ENCODE results near the gene ZNF408. TPM values are rescaled to one million over a fixed set of nuclear protein-coding genes. Genes with fewer than 3 reads are reported as not detected.

The ZNF408 gene
- total and polyA plus RNA-seq, 2 experiments from 2014 or later: 6.1 to 17.2 TPM

DNA sequence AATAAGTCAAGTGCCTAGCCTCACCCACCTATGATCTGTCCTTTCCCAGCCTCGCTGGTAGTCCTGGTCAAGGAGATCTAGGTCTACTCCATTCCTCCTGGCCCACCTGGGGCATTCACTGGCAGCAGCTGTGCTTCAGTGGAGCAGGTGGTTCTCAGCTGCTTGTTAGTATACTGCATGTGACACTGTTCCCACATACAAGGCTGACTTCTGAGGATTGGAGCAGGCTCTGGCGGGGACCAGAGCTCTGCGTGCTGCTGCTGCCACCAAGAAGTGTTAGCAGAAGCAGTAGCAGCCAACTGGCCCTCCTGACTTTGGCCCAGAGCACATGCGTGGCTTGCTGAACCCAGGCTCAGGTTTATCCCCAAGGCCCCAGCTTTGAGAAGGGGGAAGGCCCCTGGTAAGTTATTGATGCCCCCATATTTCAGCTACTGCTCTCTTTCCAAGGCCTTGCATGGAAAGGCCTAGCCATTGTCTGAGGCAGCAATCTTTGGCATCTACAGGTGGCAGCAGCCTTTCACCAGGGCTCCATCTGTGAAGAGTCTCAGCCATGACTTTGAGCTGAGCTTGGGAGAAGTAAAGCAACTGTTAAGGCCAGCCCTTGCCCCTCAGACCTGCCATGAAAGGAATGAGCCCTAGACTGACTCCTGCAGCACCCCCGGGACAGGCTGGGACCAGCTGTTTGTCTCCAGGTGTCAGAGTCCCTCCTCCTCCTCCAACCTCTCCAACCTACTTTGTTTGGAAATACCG is 26.9 kb upstream of the ZNF408 start (continued):
- TF ChIP-seq, protein P1, sequence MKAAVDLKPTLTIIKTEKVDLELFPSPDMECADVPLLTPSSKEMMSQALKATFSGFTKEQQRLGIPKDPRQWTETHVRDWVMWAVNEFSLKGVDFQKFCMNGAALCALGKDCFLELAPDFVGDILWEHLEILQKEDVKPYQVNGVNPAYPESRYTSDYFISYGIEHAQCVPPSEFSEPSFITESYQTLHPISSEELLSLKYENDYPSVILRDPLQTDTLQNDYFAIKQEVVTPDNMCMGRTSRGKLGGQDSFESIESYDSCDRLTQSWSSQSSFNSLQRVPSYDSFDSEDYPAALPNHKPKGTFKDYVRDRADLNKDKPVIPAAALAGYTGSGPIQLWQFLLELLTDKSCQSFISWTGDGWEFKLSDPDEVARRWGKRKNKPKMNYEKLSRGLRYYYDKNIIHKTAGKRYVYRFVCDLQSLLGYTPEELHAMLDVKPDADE (IDR thresholded peaks at IDR 0.05): no peak
- TF ChIP-seq, protein P2, sequence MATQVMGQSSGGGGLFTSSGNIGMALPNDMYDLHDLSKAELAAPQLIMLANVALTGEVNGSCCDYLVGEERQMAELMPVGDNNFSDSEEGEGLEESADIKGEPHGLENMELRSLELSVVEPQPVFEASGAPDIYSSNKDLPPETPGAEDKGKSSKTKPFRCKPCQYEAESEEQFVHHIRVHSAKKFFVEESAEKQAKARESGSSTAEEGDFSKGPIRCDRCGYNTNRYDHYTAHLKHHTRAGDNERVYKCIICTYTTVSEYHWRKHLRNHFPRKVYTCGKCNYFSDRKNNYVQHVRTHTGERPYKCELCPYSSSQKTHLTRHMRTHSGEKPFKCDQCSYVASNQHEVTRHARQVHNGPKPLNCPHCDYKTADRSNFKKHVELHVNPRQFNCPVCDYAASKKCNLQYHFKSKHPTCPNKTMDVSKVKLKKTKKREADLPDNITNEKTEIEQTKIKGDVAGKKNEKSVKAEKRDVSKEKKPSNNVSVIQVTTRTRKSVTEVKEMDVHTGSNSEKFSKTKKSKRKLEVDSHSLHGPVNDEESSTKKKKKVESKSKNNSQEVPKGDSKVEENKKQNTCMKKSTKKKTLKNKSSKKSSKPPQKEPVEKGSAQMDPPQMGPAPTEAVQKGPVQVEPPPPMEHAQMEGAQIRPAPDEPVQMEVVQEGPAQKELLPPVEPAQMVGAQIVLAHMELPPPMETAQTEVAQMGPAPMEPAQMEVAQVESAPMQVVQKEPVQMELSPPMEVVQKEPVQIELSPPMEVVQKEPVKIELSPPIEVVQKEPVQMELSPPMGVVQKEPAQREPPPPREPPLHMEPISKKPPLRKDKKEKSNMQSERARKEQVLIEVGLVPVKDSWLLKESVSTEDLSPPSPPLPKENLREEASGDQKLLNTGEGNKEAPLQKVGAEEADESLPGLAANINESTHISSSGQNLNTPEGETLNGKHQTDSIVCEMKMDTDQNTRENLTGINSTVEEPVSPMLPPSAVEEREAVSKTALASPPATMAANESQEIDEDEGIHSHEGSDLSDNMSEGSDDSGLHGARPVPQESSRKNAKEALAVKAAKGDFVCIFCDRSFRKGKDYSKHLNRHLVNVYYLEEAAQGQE (IDR thresholded peaks at IDR 0.05; ENCODE audit: unreplicated experiment): no peak
- no peak for TF ChIP-seq STAT1 (IDR thresholded peaks at IDR 0.05; ENCODE audit: unreplicated experiment)

DNA sequence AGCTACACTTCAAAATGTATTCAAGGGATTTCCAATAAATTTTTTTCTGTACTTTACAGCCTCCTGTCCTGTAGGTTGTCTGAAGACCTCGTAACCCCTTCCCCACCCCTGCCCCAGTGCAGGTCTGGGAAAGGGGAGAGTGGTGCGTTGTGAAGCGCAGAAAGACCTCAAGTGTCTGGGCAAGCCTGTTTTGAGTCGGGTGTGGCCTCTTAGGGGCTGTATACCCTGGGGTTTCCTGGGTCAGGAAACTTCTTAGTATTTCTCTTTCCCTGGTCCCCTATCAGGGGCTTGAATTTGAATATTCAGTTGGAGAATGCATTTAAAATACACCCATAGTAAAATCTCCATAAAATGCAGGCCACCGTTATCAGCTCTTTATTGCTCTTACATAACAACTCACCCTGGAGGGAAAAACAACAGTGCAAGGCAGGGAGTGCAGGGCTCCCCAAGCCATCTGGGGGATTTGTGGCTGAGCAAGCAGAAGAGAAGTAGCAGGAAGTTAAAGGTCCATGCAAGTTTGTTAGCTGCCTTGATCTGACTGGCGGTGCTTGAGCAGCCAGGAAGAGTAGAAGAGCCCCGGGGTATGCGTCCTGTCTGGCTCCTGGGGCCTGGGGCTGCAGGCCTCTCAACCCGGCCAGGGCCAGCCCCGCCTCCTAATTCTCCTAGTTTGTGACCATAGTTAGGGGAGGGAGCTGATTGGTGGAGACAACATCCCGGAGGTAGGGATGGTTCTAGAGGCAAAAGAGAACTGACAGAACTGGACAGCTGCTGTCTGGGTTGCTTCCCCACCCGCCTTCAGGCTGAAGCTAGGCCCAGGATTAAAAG is 26.2 kb upstream of the ZNF408 start:
- Histone ChIP-seq H3K4me1 (ENCODE audit: insufficient read depth) (peaks cover 19% of the 10 kb centered on the region), H3K27ac (ENCODE audit: low read depth) (peak overlapping the region; percentile 86), H3K4me3 (no peak overlapping the region), H3K27me3 (ENCODE audit: insufficient read depth) (no peaks in the 10 kb centered on the region), H2AFZ (no peak overlapping the region), H3K9me2 (ENCODE audit: insufficient read depth) (no peaks in the 10 kb centered on the region), H4K20me1 (replicated peaks; ENCODE audit: insufficient read depth) (no peaks in the 10 kb centered on the region), H3K79me2 (replicated peaks; ENCODE audit: insufficient read depth) (no peaks in the 10 kb centered on the region), H3K36me3 (ENCODE audit: insufficient read depth) (peaks cover 9% of the 10 kb centered on the region; the same call in 1 of the 2 replicates), H3K4me2 (peak overlapping the region; percentile 11), H3F3A (replicated peaks; ENCODE audit: low read depth) (peaks cover 5% of the 10 kb centered on the region; the same call in 1 of the 2 replicates)
- ATAC-seq (peak; percentile 94), DNase-seq (ENCODE audit: low spot score) (peak; percentile 92)
- H3K4me1 Mint-ChIP-seq: peaks cover 20% of the 10 kb centered on the region
- TF ChIP-seq JUNB (IDR thresholded peaks at IDR 0.05; ENCODE audit: unreplicated experiment): no peak
- H3K4me3 Mint-ChIP-seq: peak overlapping the region; percentile 41
- H3K9me3 Mint-ChIP-seq: no peaks in the 10 kb centered on the region
- H3K27ac Mint-ChIP-seq: peak overlapping the region; percentile 91
- H3K36me3 Mint-ChIP-seq (ENCODE audit: low read depth): peaks cover 24% of the 10 kb centered on the region
- H3K27me3 Mint-ChIP-seq (ENCODE audit: insufficient read depth, low read depth, poor library complexity): peaks cover 9% of the 10 kb centered on the region

DNA sequence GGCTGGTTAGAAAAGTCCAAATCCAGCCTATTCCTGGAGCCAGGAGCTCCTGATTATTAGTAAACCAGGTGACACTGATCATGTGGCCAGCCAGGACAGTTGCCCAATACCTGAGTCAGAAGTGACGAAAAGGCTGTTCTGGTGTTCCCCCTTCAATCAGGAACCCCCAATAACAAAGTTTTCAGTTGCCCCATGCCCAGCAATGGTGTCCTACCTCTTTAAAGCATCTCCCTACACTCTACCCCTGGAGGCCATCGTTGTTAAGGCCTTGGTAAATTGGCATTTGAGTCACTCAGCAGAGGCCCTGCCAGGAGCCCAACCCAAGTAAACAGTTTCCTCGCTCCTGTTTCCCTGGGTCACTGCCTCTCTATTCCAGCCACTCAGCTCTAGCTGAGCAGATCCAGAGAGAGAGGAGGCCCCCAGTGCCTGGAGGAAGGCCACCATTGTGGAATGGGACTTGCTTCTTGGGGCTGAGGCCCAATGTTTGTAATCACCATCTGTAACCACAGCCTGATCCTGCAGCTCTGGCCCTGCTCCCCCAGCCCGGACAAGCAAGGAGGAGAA is 25.5 kb upstream of the ZNF408 start:
- Histone ChIP-seq H4K20me1 (replicated peaks; ENCODE audit: insufficient read depth) (no peaks in the 10 kb centered on the region), H3K27me3 (ENCODE audit: insufficient read depth) (no peaks in the 10 kb centered on the region), H3K9me2 (ENCODE audit: insufficient read depth) (no peaks in the 10 kb centered on the region), H3K4me3 (no peak overlapping the region), H3K4me1 (ENCODE audit: insufficient read depth) (peaks cover 19% of the 10 kb centered on the region), H3F3A (replicated peaks; ENCODE audit: low read depth) (peaks cover 5% of the 10 kb centered on the region; the same call in 1 of the 2 replicates), H3K79me2 (replicated peaks; ENCODE audit: insufficient read depth) (no peaks in the 10 kb centered on the region), H3K36me3 (ENCODE audit: insufficient read depth) (peaks cover 6% of the 10 kb centered on the region; the same call in 1 of the 2 replicates), H3K27ac (ENCODE audit: low read depth) (peak overlapping the region; percentile 86), H2AFZ (no peak overlapping the region), H3K4me2 (no peak overlapping the region)
- peaks cover 20% of the 10 kb centered on the region for H3K4me1 Mint-ChIP-seq
- H3K4me3 Mint-ChIP-seq: no peak overlapping the region
- no peaks in the 10 kb centered on the region for H3K9me3 Mint-ChIP-seq
- no peak for DNase-seq (ENCODE audit: low spot score)
- H3K27me3 Mint-ChIP-seq (ENCODE audit: insufficient read depth, low read depth, poor library complexity): peaks cover 8% of the 10 kb centered on the region
- ATAC-seq: peak; percentile 6
- peak overlapping the region; percentile 91; the same call in 1 of the 2 replicates for H3K27ac Mint-ChIP-seq
- peaks cover 20% of the 10 kb centered on the region for H3K36me3 Mint-ChIP-seq (ENCODE audit: low read depth)
- no peak for TF ChIP-seq CREB1 (CRISPR knock-in tag; IDR thresholded peaks at IDR 0.05; ENCODE audit: low read depth)
- TF ChIP-seq, protein P3, sequence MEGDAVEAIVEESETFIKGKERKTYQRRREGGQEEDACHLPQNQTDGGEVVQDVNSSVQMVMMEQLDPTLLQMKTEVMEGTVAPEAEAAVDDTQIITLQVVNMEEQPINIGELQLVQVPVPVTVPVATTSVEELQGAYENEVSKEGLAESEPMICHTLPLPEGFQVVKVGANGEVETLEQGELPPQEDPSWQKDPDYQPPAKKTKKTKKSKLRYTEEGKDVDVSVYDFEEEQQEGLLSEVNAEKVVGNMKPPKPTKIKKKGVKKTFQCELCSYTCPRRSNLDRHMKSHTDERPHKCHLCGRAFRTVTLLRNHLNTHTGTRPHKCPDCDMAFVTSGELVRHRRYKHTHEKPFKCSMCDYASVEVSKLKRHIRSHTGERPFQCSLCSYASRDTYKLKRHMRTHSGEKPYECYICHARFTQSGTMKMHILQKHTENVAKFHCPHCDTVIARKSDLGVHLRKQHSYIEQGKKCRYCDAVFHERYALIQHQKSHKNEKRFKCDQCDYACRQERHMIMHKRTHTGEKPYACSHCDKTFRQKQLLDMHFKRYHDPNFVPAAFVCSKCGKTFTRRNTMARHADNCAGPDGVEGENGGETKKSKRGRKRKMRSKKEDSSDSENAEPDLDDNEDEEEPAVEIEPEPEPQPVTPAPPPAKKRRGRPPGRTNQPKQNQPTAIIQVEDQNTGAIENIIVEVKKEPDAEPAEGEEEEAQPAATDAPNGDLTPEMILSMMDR (conservative IDR thresholded peaks at IDR 0.05; ENCODE audit: low read depth in 2 of 2): no peak
- TF ChIP-seq, protein P2 (IDR thresholded peaks at IDR 0.05; ENCODE audit: unreplicated experiment): no peak
- TF ChIP-seq, protein P1 (IDR thresholded peaks at IDR 0.05): no peak
- no peak for TF ChIP-seq NANOG (IDR thresholded peaks at IDR 0.05; ENCODE audit: borderline replicate concordance)

All from GM23338 (cell line).